ENCODE data around the gene MAT2B.

- TF ChIP-seq CTCF (IDR thresholded peaks at IDR 0.05; ENCODE audit: low read length) (no peak), EZH2phosphoT487 (IDR thresholded peaks at IDR 0.05; ENCODE audit: low read length) (no peak), EZH2 (optimal IDR thresholded peaks at IDR 0.05; ENCODE audit: low read depth, low read length) (no peak)
These were observed 24.3 kb downstream of the MAT2B start for GRCh38 chr5:163529698-163530097.

Measured in MM.1S (cell line).